MCF 10A (cell line): ENCODE measurements around the gene GTF2B. TPM values are rescaled to one million over a fixed set of nuclear protein-coding genes. Genes with fewer than 3 reads are reported as not detected.
"Not testable (repeated sequence)": the region's sequence is repeated elsewhere in the genome, so short reads cannot be mapped to it uniquely, and the experiment has no call there.

Source experiments
- BruUV-seq: library from RNA; stranded (reverse); fragments of 400-500 nt; replicated peaks from 2 replicates; lab custom pipeline; 2021; lab: Mats Ljungman, UMichigan
- CTCF ChIA-PET: fragments of 300-600 bp; sonication (Branson Sonifier 250); formaldehyde crosslinking; extraction: SDS; loops from one replicate; lab custom pipeline; 2021; ENCODE audit warnings: antibody characterized with exemption, inconsistent platforms; lab: Yijun Ruan, JAX
- POLR2A ChIA-PET: fragments of 300-600, 350-650 bp; sonication (Branson Sonifier 250); formaldehyde crosslinking; extraction: SDS; loops from one replicate; lab custom pipeline; 2020; ENCODE audit warnings: antibody characterized with exemption, inconsistent platforms; lab: Yijun Ruan, JAX
- DNase-seq: peaks from one replicate; pipeline ENCODE4 v3.0.0-alpha.2; 2018; ENCODE audit not compliant: unreplicated experiment
- H3K27ac Mint-ChIP-seq: one replicate; pipeline ENCODE4 v1.8.0; 2022; ENCODE audit warnings: mild to moderate bottlenecking, low read depth, mixed read lengths; ENCODE audit not compliant: unreplicated experiment
- H3K27me3 Mint-ChIP-seq: one replicate; pipeline ENCODE4 v1.8.0; 2022; ENCODE audit warnings: mixed read lengths; ENCODE audit not compliant: insufficient read depth, unreplicated experiment
- H3K36me3 Mint-ChIP-seq: one replicate; pipeline ENCODE4 v1.8.0; 2022; ENCODE audit warnings: mild to moderate bottlenecking, moderate library complexity, mixed read lengths; ENCODE audit not compliant: insufficient read depth, unreplicated experiment
- H3K4me1 Mint-ChIP-seq: one replicate; pipeline ENCODE4 v1.8.0; 2022; ENCODE audit warnings: mixed read lengths; ENCODE audit not compliant: insufficient read depth, unreplicated experiment
- H3K4me3 Mint-ChIP-seq: one replicate; pipeline ENCODE4 v1.8.0; 2022; ENCODE audit warnings: mild to moderate bottlenecking, moderate library complexity, mixed read lengths; ENCODE audit not compliant: unreplicated experiment
- H3K9me3 Mint-ChIP-seq: one replicate; pipeline ENCODE4 v1.8.0; 2022; ENCODE audit warnings: mixed read lengths; ENCODE audit not compliant: unreplicated experiment
- intact Hi-C: fragments of 100-400 bp; cut with micrococcal nuclease; formaldehyde crosslinking; loops from 2 replicates; pipeline ENCODE4 v1.14.1; 2022
- total RNA-seq: library from RNA; stranded (reverse); gene quantifications from 2 replicates; pipeline ENCODE4 v1.2.3, GENCODE V29; 2022
- TF ChIP-seq, protein P1 (sequence below): fragments of 200-600 bp; IDR thresholded peaks from one replicate; pipeline ENCODE4 v1.8.0; 2022; ENCODE audit warnings: antibody characterized with exemption, mild to moderate bottlenecking; ENCODE audit not compliant: unreplicated experiment

GTF2B gene
- total RNA-seq, 1 experiment from 2014 or later: 18.8 TPM

DNA sequence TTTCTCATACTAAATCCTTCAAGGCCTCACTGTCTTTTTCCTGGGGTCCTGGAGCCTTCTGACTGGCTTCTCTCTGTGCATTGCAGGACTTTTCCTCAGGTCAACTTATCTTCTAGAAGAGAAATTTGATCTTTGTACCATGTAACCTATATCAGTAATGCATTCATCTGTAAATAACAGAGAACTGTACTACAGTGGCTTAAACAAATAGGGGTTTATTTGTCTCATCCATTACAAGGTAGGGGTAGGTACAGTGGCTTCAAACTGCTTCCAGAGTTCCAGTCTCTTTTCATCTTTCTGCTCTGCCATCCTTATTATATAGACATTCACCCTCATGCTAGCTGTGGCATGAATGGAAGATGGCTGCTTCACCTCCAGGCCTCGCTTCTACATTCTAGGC is 29.5 kb upstream of the GTF2B start:
- H3K9me3 Mint-ChIP-seq: peaks cover 7% of the 10 kb centered on the region
- POLR2A ChIA-PET: no interaction called here
- CTCF ChIA-PET: no interaction called here
- H3K27me3 Mint-ChIP-seq: peaks cover 11% of the 10 kb centered on the region
- no peaks in the 10 kb centered on the region for H3K4me1 Mint-ChIP-seq
- DNase-seq: no peak
- TF ChIP-seq, protein P1, sequence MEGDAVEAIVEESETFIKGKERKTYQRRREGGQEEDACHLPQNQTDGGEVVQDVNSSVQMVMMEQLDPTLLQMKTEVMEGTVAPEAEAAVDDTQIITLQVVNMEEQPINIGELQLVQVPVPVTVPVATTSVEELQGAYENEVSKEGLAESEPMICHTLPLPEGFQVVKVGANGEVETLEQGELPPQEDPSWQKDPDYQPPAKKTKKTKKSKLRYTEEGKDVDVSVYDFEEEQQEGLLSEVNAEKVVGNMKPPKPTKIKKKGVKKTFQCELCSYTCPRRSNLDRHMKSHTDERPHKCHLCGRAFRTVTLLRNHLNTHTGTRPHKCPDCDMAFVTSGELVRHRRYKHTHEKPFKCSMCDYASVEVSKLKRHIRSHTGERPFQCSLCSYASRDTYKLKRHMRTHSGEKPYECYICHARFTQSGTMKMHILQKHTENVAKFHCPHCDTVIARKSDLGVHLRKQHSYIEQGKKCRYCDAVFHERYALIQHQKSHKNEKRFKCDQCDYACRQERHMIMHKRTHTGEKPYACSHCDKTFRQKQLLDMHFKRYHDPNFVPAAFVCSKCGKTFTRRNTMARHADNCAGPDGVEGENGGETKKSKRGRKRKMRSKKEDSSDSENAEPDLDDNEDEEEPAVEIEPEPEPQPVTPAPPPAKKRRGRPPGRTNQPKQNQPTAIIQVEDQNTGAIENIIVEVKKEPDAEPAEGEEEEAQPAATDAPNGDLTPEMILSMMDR: no peak
- H3K36me3 Mint-ChIP-seq: peaks cover 45% of the 10 kb centered on the region
- no peak overlapping the region for H3K4me3 Mint-ChIP-seq
- H3K27ac Mint-ChIP-seq: no peak overlapping the region
- BruUV-seq: no TSS peak
- intact Hi-C loops: no loop called here

DNA sequence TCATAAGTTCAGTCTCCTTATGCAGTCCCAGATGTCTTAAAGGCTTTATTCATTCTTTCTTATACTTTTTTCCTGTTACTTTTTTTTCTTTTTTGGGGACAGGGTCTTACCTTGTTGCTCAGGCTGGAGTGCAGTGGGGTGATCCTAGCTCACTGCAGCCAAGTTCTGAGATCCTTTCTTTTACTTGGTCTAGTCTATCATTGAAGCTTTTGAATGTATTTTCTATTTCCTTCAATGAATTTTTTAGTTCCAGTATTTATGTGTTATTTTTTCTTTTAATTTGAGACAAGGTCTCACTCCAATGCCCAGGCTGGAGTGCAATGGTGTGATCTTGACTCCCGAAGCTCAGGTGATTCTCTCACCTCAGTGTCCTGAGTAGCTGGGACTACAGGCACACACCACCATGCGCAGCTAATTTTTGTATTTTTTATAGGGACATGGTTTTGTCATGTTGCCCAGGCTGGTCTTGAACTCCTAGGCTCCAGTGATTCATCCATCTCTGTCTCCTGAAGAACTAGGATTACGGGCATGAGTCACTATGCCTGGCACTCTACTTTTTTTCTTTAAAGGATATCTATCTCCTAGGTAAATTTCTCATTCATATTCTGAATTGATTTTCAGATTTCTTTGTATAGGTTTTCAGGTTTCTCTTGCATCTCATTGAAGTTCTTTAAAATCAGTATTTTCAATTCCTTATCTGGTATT is 26.1 kb upstream of the GTF2B start:
- CTCF ChIA-PET: no interaction called here
- POLR2A ChIA-PET: no interaction called here
- intact Hi-C loops: no loop called here
- Mint-ChIP-seq H3K27me3 (peaks cover 11% of the 10 kb centered on the region), H3K9me3 (peaks cover 8% of the 10 kb centered on the region), H3K27ac (no peak overlapping the region), H3K4me1 (no peaks in the 10 kb centered on the region), H3K36me3 (peaks cover 25% of the 10 kb centered on the region), H3K4me3 (no peak overlapping the region)
- BruUV-seq: no TSS peak
- no peak for DNase-seq
- TF ChIP-seq, protein P1: no peak

DNA sequence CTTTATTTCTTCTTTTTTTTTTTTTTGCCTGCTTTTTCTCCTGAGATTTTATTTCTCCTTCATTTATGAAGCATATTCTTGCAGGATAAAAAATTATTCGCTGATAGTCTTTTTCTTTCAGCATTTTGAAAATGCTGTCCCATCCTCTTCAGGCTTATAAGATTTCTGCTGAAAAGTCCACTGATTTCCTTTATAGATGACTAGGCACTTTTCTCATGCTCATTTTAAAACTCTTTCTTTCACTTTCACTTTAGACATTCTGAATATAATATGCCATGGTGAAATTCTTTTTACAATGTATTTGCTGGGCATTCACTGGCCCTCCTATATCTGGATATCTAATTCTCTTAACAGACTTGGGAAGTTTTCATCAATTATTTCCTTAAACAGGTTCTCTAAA is 25.5 kb upstream of the GTF2B start:
- Mint-ChIP-seq H3K36me3 (peaks cover 22% of the 10 kb centered on the region), H3K27me3 (peaks cover 11% of the 10 kb centered on the region), H3K9me3 (peaks cover 8% of the 10 kb centered on the region), H3K4me1 (no peaks in the 10 kb centered on the region), H3K27ac (no peak overlapping the region), H3K4me3 (no peak overlapping the region)
- DNase-seq: no peak
- POLR2A ChIA-PET: no interaction called here
- TF ChIP-seq, protein P1: no peak
- no TSS peak for BruUV-seq
- CTCF ChIA-PET: no interaction called here
- intact Hi-C loops: no loop called here

DNA sequence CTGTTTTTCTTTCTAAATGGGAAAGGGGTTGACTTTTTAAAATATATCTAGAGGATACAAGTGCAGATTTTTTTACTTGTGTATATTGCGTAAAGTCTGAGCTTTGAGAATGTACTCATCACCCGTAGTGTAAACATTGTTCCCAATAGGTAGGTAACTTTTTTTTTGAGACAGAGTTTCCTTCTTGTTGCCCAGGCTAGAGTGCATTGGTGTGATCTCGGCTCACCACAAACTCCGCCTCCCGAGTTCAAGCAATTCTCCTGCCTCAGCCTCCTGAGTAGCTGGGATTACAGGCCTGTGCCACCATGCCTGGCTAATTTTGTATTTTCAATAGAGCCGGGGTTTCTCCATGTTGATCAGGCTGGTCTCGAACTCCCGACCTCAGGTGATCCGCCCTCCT is 20.4 kb upstream of the GTF2B start:
- CTCF ChIA-PET: not testable (repeated sequence)

More for the DNA sequence above, 20.4 kb upstream of the GTF2B start:
- H3K27ac Mint-ChIP-seq, POLR2A ChIA-PET, DNase-seq, H3K4me3 Mint-ChIP-seq, H3K9me3 Mint-ChIP-seq, BruUV-seq, intact Hi-C loops, H3K27me3 Mint-ChIP-seq, H3K36me3 Mint-ChIP-seq, H3K4me1 Mint-ChIP-seq: not testable (repeated sequence)
